Liver (tissue), 9 donors: ENCODE data around the gene SPAG8. TPM values are rescaled to one million over a fixed set of nuclear protein-coding genes. Genes with fewer than 3 reads are reported as not detected.

ENCODE experiments used
- DNase-seq: peaks from one replicate; pipeline ENCODE4 v3.0.0-alpha.2; 2017; ENCODE audit warnings: low spot score
- H3K27ac ChIP-seq, 2 donors: one replicate each; pipeline ENCODE4 v1.7.0; 2013; ENCODE audit warnings: inconsistent platforms in 2 of 2, low read length in 2 of 2, control low read depth in 1 of 2, low read depth in 1 of 2, mild to moderate bottlenecking in 1 of 2
- H3K27me3 ChIP-seq, 4 donors: one replicate each; pipeline versions ENCODE4 v1.6.1 to v1.7.0; 2013; ENCODE audit warnings: low read length in 3 of 4, inconsistent platforms in 1 of 4, mild to moderate bottlenecking in 1 of 4, moderate library complexity in 1 of 4; ENCODE audit not compliant: control insufficient read depth in 4 of 4, insufficient read depth in 4 of 4
- H3K36me3 ChIP-seq, 4 donors: one replicate each; pipeline versions ENCODE4 v1.6.1 to v1.7.0; 2013; ENCODE audit warnings: low read length in 3 of 4, mild to moderate bottlenecking in 3 of 4, low read depth in 1 of 4, moderate library complexity in 1 of 4; ENCODE audit not compliant: control insufficient read depth in 4 of 4, insufficient read depth in 3 of 4
- H3K4me1 ChIP-seq, 4 donors: one replicate each; pipeline versions ENCODE4 v1.6.1 to v1.7.0; 2013; ENCODE audit warnings: low read length in 3 of 4, mild to moderate bottlenecking in 3 of 4, moderate library complexity in 1 of 4; ENCODE audit not compliant: control insufficient read depth in 4 of 4, insufficient read depth in 4 of 4
- H3K4me3 ChIP-seq, 3 donors: one replicate each; pipeline versions ENCODE4 v1.6.1 to v1.7.0; 2013; ENCODE audit warnings: low read length in 3 of 3, control low read depth in 1 of 3, low read depth in 1 of 3, mild to moderate bottlenecking in 1 of 3
- H3K9ac ChIP-seq, 2 donors: one replicate each; pipeline ENCODE4 v1.7.0; 2013; ENCODE audit warnings: low read length in 2 of 2, mild to moderate bottlenecking in 2 of 2, moderate library complexity in 2 of 2, control low read depth in 1 of 2, low read depth in 1 of 2
- H3K9me3 ChIP-seq, 4 donors: one replicate each; pipeline versions ENCODE4 v1.6.1 to v1.7.0; 2013; ENCODE audit warnings: low read length in 3 of 4; ENCODE audit not compliant: control insufficient read depth in 4 of 4
- CTCF ChIP-seq: fragments of 150-350 bp; IDR thresholded peaks from 2 replicates; pipeline ENCODE4 v1.5.1; 2017; ENCODE audit warnings: improper control_type of control experiment, low read depth, low read length; ENCODE audit not compliant: missing input control
- EGR1 ChIP-seq, 2 donors: IDR thresholded peaks; 2 replicates each; pipeline ENCODE4 v1.6.1; 2016 to 2018; ENCODE audit warnings: antibody characterized with exemption in 2 of 2, low read depth in 2 of 2
- FOXA1 ChIP-seq: IDR thresholded peaks from 2 replicates; pipeline ENCODE4 v1.6.1; 2016; ENCODE audit warnings: antibody characterized with exemption
- FOXA2 ChIP-seq: IDR thresholded peaks from 2 replicates; pipeline ENCODE4 v1.6.1; 2016; ENCODE audit warnings: antibody characterized with exemption
- GABPA ChIP-seq, 2 donors: IDR thresholded peaks in 1 of 2; conservative IDR thresholded peaks in 1 of 2; 2 replicates each; pipeline ENCODE4 v1.6.1; 2016; ENCODE audit warnings: antibody characterized with exemption in 2 of 2, mild to moderate bottlenecking in 1 of 2, moderate library complexity in 1 of 2
- HNF4A ChIP-seq, 2 donors: conservative IDR thresholded peaks; 2 replicates each; pipeline ENCODE4 v1.6.1; 2016; ENCODE audit warnings: antibody characterized with exemption in 2 of 2, mild to moderate bottlenecking in 2 of 2
- HNF4G ChIP-seq: IDR thresholded peaks from 2 replicates; pipeline ENCODE4 v1.6.1; 2016; ENCODE audit warnings: antibody characterized with exemption
- JUND ChIP-seq, 2 donors: IDR thresholded peaks; 2 replicates each; pipeline ENCODE4 v1.6.1; 2016; ENCODE audit warnings: antibody characterized with exemption in 2 of 2
- NR2F2 ChIP-seq: IDR thresholded peaks from 2 replicates; pipeline ENCODE4 v1.6.1; 2016; ENCODE audit warnings: antibody characterized with exemption
- RAD21 ChIP-seq, 2 donors: IDR thresholded peaks; 2 replicates each; pipeline ENCODE4 v1.6.1; 2016; ENCODE audit warnings: antibody characterized with exemption in 2 of 2, mild to moderate bottlenecking in 2 of 2
- REST ChIP-seq: IDR thresholded peaks from 2 replicates; pipeline ENCODE4 v1.6.1; 2016; ENCODE audit warnings: antibody characterized with exemption, mild to moderate bottlenecking
- RXRA ChIP-seq, 2 donors: IDR thresholded peaks; 2 replicates each; pipeline ENCODE4 v1.6.1; 2017 to 2018; ENCODE audit warnings: antibody characterized with exemption in 2 of 2, mild to moderate bottlenecking in 1 of 2
- SP1 ChIP-seq: IDR thresholded peaks from 2 replicates; pipeline ENCODE4 v1.6.1; 2018; ENCODE audit warnings: antibody characterized with exemption, mild to moderate bottlenecking
- TAF1 ChIP-seq: conservative IDR thresholded peaks from 2 replicates; pipeline ENCODE4 v1.6.1; 2016; ENCODE audit warnings: antibody characterized with exemption, mild to moderate bottlenecking
- ZBTB33 ChIP-seq: IDR thresholded peaks from 2 replicates; pipeline ENCODE4 v1.6.1; 2016; ENCODE audit warnings: antibody characterized with exemption
- WGBS: extraction: QIAGEN DNeasy Blood & Tissue Kit; methylation state at CpG from one replicate; pipeline ENCODE4 v1.1.7; 2013; 5-methylcytosine and 5-hydroxymethylcytosine counted together
- polyA plus RNA-seq, 2 donors: library from polyadenylated mRNA; stranded (reverse) in 1 of 2; unstranded in 1 of 2; fragments of 200-250 nt in 1 of 2; fragments of >200 nt in 1 of 2; fragmentation: Nextera tagmentation in 1 of 2; extraction: Ambion mirVana in 1 of 2; gene quantifications; one replicate each; pipeline versions ENCODE4 v1.2.1 to v1.2.3, GENCODE V29; 2013 to 2015
- total RNA-seq, 2 donors: library from RNA; depleted of rRNA; stranded (reverse); fragments of >200 nt; gene quantifications; one replicate each; pipeline ENCODE4 v1.2.3, GENCODE V29; 2014
- TF ChIP-seq, protein P1 (sequence below): IDR thresholded peaks from 2 replicates; pipeline ENCODE4 v1.6.1; 2016; ENCODE audit warnings: antibody characterized with exemption
- donor health status: healthy.
- donor health status: healthy.
- donor health status: healthy.
- donor health status: healthy.
- donor health status: healthy.

The SPAG8 gene
- total and polyA plus RNA-seq, 4 donors: 0.14 to 0.56 (median 0.19) TPM

DNA sequence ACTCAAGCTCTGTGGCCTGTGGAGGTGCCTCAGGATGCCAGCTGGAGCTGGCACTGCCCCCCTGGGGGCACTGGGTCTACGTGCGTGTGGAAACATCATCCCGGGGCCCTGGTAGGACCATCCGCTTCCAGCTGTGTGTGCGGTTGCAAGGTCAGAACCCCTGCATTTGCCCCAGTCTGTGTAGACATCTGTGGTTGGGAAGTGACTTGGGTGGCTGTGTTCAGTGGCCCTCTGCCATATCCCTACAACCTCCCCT is 29.5 kb upstream of the SPAG8 start:
- TF ChIP-seq HNF4A (conservative IDR thresholded peaks at IDR 0.05): no peak
- no peak for TF ChIP-seq EGR1 (IDR thresholded peaks at IDR 0.05; ENCODE audit: low read depth in 2 of 2)
- no peak for TF ChIP-seq SP1
- no peak for TF ChIP-seq HNF4G
- TF ChIP-seq FOXA2: no peak
- no peak for TF ChIP-seq RXRA (IDR thresholded peaks at IDR 0.05)
- no peak for TF ChIP-seq RAD21 (IDR thresholded peaks at IDR 0.05)
- no peak for TF ChIP-seq TAF1
- no peak for TF ChIP-seq ZBTB33
- TF ChIP-seq REST: no peak
- H3K27ac ChIP-seq: no peak overlapping the region
- no peaks in the 10 kb centered on the region for H3K27me3 ChIP-seq
- no peak overlapping the region for H3K9ac ChIP-seq
- no peak for DNase-seq
- WGBS: 83% methylated on average over 5 of the region's 5 CpGs
- peaks cover 0 to 5% (median 1%) of the 10 kb centered on the region in 4 donors for H3K4me1 ChIP-seq
- no peaks in the 10 kb centered on the region for H3K9me3 ChIP-seq
- H3K36me3 ChIP-seq: peaks cover 0 to 2% (median 0%) of the 10 kb centered on the region in 4 donors
- no peak overlapping the region for H3K4me3 ChIP-seq

GRCh38 chr9:35840881-35841644 is 29.0 kb upstream of the SPAG8 start:
- no peak overlapping the region for H3K27ac ChIP-seq
- DNase-seq: no peak
- H3K27me3 ChIP-seq: no peaks in the 10 kb centered on the region
- no peaks in the 10 kb centered on the region for H3K9me3 ChIP-seq
- H3K4me1 ChIP-seq: peaks cover under 1 to 7% (median 3%) of the 10 kb centered on the region in 4 donors
- H3K36me3 ChIP-seq: no peaks in the 10 kb centered on the region
- WGBS: 98% methylated on average over 15 of the region's 15 CpGs
- H3K4me3 ChIP-seq: no peak overlapping the region
- no peak overlapping the region for H3K9ac ChIP-seq
- no peak for TF ChIP-seq CTCF
- TF ChIP-seq JUND (IDR thresholded peaks at IDR 0.05): no peak
- no peak for TF ChIP-seq GABPA (IDR thresholded peaks at IDR 0.05 in 1 of 2, conservative IDR thresholded peaks at IDR 0.05 in 1 of 2)
- no peak for TF ChIP-seq FOXA2
- TF ChIP-seq REST: no peak
- TF ChIP-seq FOXA1: no peak
- no peak for TF ChIP-seq NR2F2
- TF ChIP-seq SP1: no peak
- no peak for TF ChIP-seq RAD21 (IDR thresholded peaks at IDR 0.05)
- TF ChIP-seq, protein P1, sequence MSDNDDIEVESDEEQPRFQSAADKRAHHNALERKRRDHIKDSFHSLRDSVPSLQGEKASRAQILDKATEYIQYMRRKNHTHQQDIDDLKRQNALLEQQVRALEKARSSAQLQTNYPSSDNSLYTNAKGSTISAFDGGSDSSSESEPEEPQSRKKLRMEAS: no peak
